HG02763 (cell line): ENCODE data around the gene HTT.
"Not testable (repeated sequence)": the region's sequence is repeated elsewhere in the genome, so short reads cannot be mapped to it uniquely, and the experiment has no call there.

Source experiments
- ATAC-seq: cut with Tn5 transposase; IDR thresholded peaks from one replicate; pipeline ENCODE4 v1.9.1; 2021; ENCODE audit warnings: mild to moderate bottlenecking, moderate library complexity; ENCODE audit not compliant: unreplicated experiment

Gene HTT

DNA sequence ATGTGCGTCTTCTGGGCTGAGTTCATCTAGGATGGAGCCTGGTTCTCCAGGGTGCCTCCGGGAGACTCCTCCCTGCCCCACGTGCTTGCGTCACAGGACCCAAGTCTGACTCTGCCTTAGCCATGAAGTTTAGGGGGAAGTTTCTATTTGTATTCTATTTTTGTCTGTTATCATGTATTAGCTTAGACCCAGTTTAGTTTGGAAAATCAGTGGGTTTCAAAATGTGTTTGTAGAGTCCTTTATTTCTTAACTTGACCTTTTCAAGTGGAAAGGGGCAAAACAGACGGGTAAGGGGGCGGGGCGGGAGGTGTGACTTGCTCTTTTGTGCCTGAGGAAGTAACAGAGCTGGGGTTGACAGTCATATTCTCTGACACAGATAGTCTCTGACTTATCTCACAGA, 86.0 kb downstream of the HTT start:
- no peak for ATAC-seq

DNA sequence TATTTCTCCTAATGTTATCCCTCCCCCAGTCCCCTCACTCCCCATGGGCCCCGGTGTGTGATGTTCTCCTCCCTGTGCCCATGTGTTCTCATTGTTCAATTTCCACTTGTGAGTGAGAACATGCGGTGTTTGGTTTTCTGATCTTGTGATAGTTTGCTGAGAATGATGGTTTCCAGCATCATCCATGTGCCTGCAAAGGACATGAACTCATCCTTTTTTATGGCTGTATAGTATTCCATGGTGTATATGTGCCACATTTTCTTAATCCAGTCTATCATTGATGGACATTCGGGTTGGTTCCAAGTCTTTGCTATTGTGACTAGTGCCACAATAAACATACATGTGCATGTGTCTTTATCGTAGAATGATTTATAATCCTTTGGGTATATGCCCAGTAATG, 86.6 kb downstream of the HTT start:
- not testable (repeated sequence) for ATAC-seq

DNA sequence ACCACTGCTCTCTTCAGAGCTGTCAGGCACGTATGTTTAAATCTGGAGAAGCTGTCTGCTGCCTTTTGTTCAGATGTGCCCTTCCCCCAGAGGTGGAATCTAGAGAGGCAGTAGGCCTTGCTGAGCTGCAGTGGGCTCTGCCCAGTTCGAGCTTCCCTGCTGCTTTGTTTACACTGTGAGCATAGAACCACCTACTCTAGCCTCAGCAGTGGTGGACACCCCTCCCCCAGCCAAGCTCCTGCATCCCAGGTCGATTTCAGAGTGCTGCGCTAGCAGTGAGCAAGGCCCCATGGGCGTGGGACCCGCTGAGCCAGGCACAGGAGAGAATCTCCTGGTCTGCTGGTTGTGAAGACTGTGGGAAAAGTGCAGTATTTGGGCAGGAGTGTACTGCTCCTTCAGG, 92.0 kb downstream of the HTT start:
- not testable (repeated sequence) for ATAC-seq

DNA sequence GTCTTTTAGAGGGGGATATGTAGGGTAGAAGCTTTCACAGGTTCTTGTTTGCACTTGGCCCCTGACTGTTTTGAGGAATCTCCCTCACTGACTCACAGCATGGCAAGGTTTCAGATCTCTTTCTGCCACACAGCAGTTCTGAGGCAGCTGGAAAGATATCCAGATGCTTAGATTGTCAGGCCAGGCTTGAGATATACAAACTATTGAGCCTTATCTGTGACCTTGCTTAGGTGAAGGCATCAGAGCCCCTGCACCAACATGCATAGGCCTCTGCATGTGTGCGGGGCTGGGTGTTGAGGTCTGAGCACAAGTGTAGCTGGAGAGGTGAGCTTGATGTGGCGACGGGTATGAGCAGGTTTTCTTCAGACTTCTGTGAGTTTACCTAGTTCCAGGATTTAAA, 93.5 kb downstream of the HTT start:
- no peak for ATAC-seq

DNA sequence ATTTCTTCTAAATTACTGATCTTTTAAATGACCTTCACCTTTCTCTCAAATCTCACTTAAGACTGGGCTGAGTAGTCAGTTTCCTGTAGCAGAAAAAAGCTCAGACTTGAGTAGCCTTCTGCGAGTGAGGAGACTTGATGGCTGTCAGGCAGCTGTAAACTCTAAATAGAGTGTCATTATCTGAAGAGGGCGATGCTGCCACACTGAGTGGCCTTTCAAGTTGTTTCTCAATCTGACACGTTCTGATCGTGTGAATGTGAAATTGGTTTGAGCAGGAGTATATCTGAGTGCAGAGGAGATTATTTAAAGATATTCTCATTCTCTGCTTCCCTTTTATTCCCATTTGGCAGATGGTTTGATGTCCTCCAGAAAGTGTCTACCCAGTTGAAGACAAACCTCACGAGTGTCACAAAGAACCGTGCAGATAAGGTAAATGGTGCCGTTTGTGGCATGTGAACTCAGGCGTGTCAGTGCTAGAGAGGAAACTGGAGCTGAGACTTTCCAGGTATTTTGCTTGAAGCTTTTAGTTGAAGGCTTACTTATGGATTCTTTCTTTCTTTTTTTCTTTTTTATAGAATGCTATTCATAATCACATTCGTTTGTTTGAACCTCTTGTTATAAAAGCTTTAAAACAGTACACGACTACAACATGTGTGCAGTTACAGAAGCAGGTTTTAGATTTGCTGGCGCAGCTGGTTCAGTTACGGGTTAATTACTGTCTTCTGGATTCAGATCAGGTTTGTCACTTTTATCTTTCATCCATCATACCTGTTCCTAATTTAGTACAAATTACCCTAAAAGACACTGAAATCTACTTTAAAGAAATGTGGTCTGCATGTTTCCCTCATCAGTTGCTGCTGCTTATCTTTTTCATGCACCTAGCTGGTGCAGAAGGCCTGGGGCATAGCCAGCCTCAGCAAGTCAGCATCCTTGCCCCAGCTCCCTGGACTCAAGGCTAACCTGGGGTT, 100.2 kb downstream of the HTT start:
- no peak for ATAC-seq

DNA sequence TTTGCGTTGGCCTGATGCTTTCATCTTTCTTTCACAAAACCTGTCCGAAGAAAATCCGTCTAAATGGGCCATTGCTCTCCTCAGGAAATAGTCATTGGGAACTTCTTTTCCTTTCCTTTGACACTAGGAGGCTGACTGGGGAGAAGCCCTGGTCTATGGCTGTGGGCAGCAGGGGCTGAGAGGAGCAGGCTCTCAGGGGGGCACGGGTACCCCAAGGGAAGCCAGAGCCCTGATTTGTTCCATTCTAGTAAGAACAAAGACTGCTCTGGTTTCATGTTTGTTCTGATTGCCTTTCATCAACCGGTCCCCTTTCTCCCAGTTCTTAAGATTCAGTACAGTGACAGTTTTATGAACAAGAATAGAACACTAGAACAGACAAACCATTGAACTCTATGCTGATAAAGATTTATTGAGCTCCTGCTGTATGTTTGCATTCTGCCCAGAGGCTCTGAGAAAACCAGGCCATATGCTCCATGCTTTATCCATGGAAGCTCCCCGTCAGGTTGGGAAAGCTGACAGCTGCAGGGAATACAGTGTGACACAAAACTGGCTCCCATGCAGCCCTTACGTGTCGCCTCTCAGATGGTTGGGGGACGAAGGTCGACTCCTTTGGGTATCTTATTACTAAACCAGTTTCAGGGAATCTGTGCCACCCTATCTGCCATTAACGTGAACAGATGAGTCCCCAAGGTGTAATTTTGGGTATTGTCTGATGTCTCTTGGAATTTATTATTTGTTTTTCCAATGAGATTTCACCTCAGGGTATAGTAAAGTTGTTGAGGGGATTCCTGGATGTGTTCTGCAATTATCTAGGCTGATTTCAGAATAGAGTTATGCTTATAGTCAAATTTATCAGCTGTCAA, 102.1 kb downstream of the HTT start:
- ATAC-seq, result no peak

DNA sequence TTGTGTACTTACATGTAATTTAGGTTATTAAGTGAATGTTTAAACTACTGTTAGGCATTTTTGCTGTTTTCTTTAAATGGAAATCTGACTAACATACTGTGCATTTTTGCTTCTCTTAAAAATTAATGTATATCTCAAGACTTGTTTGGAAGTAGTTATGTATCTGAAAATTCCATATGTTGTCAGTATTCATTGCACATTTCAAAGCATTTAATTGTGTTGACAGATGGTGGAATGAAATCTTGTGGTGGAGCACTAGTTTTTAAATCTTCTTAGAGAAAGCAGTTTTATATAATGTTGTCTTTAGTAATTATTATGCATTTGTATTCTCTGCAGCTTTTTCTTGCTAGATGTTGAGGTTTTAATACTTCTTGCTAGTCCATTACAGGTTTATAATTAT, 102.9 kb downstream of the HTT start:
- ATAC-seq, result no peak

DNA sequence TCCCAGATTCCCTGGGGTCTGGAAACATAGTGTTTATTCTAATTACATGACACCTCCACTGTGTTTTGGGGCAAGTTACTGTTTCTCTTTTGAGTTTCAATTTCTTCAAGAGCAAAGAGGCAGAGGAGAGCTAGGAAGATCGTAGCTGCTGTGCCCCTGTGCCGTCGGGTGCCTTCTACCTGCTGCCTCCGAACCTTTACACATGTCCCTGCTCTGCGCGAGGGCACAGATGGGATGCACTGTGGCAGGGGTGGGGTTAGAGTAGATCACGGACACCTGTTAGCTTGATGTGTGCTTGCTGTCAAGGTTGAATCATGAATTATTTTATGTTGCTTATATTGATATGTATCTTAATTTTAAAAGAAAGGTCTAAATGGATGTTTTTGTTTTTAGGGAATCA, 103.4 kb downstream of the HTT start:
- ATAC-seq, result no peak

DNA sequence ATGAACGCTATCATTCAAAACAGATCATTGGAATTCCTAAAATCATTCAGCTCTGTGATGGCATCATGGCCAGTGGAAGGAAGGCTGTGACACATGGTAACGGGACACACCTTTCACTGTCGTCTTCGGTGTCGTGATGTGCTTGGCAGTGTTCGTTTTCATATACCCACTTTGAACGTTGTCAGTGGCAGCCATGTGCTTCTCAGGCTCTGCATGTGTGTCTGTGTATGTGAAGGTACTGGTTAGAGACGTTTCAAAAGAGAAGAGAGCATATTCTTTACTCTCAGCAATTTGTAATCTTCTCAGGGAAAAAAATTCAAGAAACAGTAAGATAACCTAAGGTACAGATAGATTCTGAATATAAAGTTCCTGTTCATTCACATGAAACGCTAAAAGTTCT, 103.9 kb downstream of the HTT start:
- no peak for ATAC-seq

DNA sequence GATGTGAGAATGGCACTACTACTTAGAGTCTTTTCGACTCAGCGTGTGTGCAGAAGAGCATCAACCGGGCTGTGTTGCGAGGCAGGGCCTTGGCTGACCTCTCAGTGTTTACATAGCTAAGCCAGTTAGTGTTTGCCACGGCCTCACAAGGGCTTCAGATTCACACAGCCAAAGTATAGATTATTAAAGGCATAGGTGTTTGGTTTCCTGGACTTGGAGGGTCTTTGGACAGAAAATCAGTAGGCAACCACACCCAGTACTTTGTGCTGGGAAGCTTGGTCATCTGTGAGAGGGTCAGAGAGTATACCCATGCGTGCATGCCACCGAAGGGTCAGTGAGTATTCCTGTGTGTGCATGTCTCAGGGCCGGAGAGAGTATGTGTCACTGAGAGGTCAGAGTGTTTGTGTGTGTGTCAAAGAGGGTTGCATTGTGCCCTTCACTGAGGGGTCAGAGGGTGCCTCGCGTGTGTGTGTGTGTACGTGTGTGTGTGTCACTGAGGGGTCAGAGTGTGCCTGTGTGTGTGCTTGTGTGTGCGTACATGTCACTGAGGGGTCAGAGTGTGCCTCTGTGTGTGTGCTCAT, 104.7 kb downstream of the HTT start:
- ATAC-seq, result no peak

DNA sequence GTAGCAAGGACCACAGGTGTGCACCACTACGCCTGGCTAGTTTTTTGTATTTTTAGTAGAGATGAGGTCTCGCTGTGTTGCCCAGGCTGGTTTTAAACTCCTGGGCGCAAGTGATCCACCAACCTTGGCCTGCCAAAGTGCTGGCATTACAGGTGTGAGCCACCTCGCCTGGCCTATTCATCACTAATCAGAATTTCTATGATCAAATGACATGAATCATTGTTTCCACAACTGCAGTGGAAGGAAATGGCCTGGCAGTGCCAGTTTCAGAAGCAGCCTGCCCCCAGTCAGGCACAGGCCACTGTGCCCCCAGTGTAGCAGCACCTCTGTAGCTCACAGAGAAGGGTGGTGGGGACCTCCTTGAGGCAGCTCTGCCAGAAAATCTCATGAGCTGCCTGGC, 108.5 kb downstream of the HTT start:
- ATAC-seq, result no peak

DNA sequence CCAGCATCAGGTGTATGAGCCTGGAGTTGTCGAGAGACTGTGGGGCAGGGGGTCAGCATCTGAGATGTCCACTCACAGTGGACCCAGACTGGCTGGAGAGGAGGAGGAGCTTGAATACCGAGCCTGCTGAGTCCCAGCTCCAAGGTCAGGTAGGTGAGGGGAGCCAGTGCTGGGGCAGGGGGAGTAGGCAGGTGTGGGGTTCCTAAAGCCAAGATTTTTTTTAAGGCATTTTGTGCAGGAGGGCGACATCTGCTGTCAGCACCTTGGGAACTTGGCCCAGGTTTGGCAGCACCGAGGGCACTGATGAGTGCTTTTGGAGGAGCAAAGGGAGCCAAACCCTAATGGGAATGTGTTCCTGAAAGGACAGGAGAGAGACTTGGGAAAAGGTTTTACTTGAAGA, 110.2 kb downstream of the HTT start:
- no peak for ATAC-seq

DNA sequence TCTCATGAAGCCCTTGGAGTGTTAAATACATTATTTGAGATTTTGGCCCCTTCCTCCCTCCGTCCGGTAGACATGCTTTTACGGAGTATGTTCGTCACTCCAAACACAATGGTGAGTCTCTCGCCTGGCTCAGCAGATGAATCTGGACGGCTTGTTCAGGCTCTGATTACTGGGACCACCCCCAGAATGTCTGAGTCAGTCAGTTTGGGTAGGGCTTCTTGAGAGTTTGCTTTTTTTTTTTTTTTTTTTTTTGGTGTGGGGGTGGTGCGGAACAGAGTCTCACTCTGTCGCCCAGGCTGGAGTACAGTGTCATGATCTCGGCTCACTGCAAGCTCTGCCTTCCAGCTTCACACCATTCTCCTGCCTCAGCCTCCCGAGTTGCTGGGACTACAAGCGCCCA, 112.1 kb downstream of the HTT start:
- ATAC-seq, result no peak

DNA sequence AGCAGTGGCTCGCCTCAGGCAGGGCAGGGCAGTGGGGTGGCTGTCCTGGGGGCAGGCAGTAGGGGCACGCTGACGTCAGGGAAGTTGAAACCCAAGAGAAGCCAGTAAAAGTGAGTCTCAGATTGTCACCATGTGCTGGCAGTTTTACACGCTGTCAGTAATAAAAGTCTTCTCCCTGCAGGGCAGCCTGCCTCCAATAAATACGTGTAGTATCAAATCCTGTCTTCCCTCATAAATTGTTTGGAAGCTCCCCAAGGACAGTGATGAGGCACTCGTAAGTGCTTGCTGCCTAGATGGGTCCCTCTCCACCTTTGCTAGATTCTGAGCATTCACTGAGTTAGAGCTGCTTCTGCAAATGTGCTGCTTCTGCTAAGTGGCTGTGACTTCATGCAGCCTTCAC, 113.6 kb downstream of the HTT start:
- ATAC-seq, result no peak

DNA sequence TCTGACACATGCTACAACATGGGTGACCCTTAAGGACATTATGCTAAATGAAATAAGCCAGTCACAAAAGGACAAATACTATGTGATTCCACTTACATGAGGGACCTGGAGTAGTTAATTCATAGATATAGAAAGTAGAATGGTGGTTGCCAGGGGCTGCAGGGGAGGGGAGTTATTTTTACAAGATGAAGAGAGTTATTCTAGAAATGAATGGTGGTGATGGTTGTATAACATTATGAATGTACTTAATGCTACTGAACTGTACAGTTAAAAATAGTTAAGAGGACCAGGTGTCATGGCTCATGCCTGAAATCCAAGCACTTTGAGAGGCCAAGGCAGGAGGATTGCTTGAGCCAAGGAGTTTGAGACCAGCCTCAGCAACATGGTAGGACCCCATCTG, 115.0 kb downstream of the HTT start:
- ATAC-seq, result no peak

DNA sequence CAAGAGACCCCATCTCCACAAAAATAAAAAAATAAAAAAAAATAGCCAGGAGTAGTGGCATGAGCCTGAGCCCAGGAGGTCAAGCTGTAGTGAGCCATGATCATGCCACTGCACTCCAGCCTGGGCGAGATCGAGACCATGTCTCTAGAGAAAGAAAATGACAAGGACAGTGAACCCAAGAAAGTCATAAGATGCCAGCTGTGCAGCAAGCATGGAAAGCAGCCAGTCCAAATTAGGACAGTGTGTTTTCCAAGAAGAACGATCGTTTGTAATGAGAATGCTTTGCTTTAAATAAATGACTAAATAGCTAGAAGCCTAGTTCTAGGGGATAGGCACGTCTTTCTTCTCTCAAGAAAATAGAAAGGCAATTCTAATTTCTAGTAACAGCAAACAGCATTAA, 116.1 kb downstream of the HTT start:
- no peak for ATAC-seq

DNA sequence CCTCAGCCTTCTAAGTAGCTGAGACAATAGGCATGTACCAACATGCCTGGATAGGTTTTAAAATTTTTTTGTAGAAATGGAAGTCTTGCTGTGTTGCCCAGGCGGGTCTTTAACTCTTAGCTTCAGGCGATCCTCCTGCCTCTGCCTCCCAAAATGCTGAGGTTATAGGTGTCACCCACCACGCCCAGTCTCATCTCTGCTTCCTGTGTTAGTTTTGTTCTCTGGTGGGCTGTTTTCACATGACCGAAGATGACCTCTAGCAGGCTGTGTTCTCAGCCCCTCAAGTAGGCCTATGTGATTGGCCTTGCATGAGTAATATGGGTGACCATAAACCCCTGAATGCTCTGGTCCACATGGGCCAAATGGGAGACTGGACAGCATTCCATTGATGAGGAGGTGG, 117.7 kb downstream of the HTT start:
- ATAC-seq, result no peak

DNA sequence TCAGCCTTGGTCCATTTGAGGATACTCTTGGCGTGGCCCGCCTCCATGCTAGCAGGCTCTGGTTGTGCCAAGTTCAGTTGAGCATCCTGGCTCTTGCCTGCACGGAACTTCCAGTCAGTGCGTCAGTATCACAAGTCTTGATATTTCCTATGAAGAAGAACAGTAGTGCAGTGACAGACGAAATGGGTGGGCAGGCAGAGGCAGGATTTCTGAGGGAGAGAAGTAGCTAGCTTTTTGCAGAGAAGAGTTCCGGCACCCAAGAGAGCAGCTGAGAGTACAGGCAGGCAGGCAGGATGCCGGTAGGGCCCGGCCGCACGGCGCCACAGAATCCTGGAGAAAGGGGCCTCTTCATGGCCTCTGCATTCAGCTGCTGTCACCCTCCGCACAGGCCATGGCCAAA, 118.3 kb downstream of the HTT start:
- ATAC-seq, result no peak

DNA sequence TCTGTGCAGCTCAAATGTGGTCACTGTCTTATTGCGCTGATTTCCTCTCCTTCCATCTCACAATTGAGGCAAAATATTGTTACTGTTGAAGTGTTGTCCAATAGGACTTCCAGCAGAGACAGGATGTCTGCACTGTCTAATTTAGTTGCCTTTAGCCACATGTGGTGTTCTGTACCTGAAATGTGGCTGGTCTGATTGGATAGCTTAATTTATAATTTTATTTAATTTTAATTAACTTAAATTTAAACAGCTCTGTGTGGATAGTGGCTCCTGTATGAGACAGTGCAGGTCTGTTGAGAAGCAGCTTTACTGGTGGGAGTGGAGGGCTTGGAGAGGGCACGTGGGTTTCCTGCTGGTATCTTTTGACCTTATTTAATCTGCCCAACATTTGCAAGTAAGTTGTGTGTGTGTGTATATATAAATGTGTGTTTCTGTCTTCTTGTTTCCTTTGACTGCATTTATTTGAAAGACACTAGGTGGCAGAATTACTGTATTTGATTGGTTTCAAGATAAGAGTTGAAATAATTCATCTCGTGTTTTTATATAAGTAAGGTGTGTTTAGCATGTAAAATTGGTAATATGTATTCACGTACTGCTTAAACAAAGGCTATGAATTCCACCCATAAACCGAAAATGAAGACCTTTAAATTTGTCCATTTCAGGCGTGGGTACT, 119.2 kb downstream of the HTT start:
- no peak for ATAC-seq

DNA sequence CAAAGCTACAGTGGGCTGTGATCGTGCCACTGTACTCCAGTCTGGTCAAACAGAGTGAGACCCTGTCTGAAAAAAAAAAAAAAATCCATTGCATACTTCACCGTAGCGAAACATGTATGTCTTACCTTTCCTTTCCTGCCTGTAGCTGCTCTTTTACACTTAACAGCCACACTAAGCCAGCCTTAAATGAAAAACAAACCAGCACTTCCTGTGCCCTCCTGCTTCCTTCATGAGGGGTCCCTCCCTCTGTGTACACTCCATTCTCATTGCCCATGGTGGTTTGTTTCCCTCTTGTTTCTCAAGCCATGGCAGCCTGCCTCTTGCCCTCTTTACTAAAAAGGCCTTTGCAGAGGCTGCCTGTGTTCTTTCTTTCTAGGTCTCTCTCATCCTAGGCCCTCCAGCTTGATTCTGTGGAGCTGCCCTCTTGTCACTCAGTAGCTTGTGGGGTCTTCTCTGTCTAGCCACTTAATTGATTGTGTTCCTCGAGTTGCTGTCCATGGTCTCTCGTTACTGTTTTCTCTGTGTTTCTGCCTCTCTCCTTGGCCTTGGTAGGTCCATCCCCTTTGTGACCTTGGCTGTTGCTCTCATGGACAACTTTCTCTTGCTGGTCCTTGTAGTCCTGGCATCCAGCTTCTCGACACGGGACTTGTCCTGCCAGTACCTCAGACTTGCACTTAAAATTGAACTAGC, 122.3 kb downstream of the HTT start:
- no peak for ATAC-seq
